Measurements from ENCODE around the gene RCAN1.
"Not testable (repeated sequence)": the region's sequence is repeated elsewhere in the genome, so short reads cannot be mapped to it uniquely, and the experiment has no call there.

Gene RCAN1

GRCh38 chr21:34621434-34622350, 6.8 kb upstream of the RCAN1 start:
- no peak for DNase-seq (ENCODE audit: low read depth)

GRCh38 chr21:34619841-34620665, 5.1 kb upstream of the RCAN1 start:
- no peak for DNase-seq (ENCODE audit: low read depth)

- no peak for DNase-seq (ENCODE audit: low read depth)
Observed at GRCh38 chr21:34618941-34619340, 4.0 kb upstream of the RCAN1 start.

GRCh38 chr21:34617753-34618339, 2.9 kb upstream of the RCAN1 start:
- no peak for DNase-seq (ENCODE audit: low read depth)

- DNase-seq (ENCODE audit: low read depth): no peak
Observed at GRCh38 chr21:34615487-34615814, 538 bp upstream of the RCAN1 start.

- DNase-seq (ENCODE audit: low read depth): no peak
Observed at GRCh38 chr21:34613679-34614627, 960 bp downstream of the RCAN1 start.

- no peak for DNase-seq (ENCODE audit: low read depth)
Observed at GRCh38 chr21:34612557-34612956, 2.4 kb downstream of the RCAN1 start.

GRCh38 chr21:34612056-34612455, 2.9 kb downstream of the RCAN1 start:
- DNase-seq (ENCODE audit: low read depth): no peak

GRCh38 chr21:34611528-34611927, 3.4 kb downstream of the RCAN1 start:
- DNase-seq (ENCODE audit: low read depth): no peak

- no peak for DNase-seq (ENCODE audit: low read depth)
Observed at GRCh38 chr21:34609933-34610549, 4.9 kb downstream of the RCAN1 start.

GRCh38 chr21:34609244-34609932, 5.5 kb downstream of the RCAN1 start:
- DNase-seq (ENCODE audit: low read depth): no peak

- DNase-seq (ENCODE audit: low read depth): not testable (repeated sequence)
Observed at GRCh38 chr21:34607376-34607775, 7.5 kb downstream of the RCAN1 start.

GRCh38 chr21:34606621-34607020, 8.3 kb downstream of the RCAN1 start:
- DNase-seq (ENCODE audit: low read depth): no peak

- no peak for DNase-seq (ENCODE audit: low read depth)
Observed at GRCh38 chr21:34606051-34606450, 8.9 kb downstream of the RCAN1 start.

GRCh38 chr21:34604956-34605355, 10.0 kb downstream of the RCAN1 start:
- DNase-seq (ENCODE audit: low read depth): not testable (repeated sequence)

- no peak for DNase-seq (ENCODE audit: low read depth)
Observed at GRCh38 chr21:34604556-34604955, 10.4 kb downstream of the RCAN1 start.

GRCh38 chr21:34603710-34604057, 11.2 kb downstream of the RCAN1 start:
- no peak for DNase-seq (ENCODE audit: low read depth)

GRCh38 chr21:34603002-34603709, 11.8 kb downstream of the RCAN1 start:
- peak; percentile 24 for DNase-seq (ENCODE audit: low read depth)

GRCh38 chr21:34602061-34602460, 12.9 kb downstream of the RCAN1 start:
- DNase-seq (ENCODE audit: low read depth): no peak

GRCh38 chr21:34599534-34600101, 15.3 kb downstream of the RCAN1 start:
- DNase-seq (ENCODE audit: low read depth): no peak

Data from activated gamma-delta T cell treated with anti-CD3 and anti-CD28 coated beads, Interleukin-2, amount 50 U/mL, for 16 hours (primary cell).